HG02885 (cell line): Measurements from ENCODE around the gene BTF3L4.
"Not testable (repeated sequence)": the region's sequence is repeated elsewhere in the genome, so short reads cannot be mapped to it uniquely, and the experiment has no call there.

Source experiments
- ATAC-seq: cut with Tn5 transposase; IDR thresholded peaks from one replicate; pipeline ENCODE4 v1.9.1; 2021; ENCODE audit warnings: mild to moderate bottlenecking; ENCODE audit not compliant: unreplicated experiment, poor library complexity

BTF3L4 gene

DNA sequence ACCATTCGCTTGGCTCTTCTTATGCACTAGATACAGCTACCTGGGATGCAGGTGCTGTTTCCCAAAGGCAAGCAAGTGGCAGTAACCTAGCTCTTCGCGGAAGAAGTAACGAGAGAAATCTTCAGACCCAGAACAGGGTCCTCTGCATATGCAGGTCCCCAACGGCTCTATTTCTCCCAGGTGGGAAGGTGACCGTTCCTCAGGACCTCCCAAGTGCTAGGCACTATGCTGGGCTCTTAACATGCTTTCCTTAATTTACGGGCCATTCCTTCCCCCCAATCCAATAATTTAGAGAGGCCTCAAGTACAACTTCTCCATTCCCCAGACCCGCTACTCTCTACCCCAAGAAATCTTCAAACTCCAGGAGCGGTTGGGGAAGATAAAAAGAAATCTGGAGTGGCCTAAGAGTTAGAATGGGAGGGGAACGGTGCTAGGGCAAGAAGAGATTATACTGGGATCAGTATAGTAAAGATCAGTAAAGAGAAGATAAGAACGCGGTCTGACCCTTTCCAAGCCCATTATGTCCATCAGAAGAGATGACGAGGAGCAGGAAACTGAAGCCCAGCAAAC lies 1.5 kb upstream of the BTF3L4 start:
- no peak for ATAC-seq

DNA sequence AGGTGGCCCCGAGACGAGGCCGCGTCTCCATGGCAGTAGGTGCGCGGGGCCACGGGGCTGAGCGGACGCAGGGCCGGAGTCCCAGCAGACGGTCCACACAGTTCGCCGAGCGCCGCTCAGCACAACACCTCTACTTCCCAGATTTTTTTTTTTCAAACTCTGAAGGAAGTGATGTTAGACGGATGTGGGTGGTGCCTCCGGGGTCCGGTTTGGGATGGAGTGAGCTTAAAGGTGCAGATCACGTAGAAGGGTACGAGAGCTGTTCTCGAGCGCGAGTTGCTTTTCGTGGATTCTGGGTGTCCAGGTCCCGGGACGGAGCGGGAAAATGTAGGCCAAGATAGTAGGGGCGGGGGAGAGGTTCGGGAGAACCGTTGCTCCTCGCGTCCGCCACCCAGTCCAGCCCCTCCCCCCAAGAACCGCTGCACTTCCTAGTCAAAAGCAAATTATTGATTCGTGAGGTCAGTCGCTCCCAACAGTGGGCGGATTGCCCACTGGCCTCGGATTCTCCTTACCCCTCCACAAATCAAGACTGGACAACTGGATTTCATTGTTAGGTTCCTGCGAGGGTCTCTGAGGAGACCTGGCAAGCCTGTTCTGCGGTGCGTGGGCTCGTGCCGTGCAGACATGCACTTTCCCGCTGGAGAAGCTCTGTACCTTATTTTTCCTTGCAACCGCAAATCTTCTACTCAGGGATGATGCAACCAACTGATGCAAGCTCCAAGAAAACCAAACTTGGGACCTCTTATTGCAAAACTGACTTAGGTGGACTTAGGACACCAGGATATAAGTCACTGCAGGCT lies 829 bp upstream of the BTF3L4 start, which contains the start of gene TXNDC12:
TSS of gene TXNDC12 (minus strand) at position 126 of the 800 bp plus-strand sequence. CDS start at position 31, 95 bp downstream.
- ATAC-seq: peak; percentile 52

DNA sequence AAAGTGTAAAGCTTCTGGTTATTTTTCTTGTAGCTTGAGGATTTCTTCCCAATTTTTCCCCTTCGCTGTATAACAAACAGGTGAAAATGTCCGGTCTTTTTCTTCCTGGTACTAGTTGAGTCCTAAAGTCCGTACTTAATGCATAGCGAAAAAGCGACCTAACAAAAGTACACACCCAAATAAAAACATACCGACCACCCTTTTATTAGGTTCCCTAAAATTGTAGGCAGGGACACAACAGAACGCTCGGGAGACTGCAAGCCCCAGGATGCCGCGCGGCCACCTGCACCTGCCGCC lies 281 bp upstream of the BTF3L4 start:
- ATAC-seq: no peak

DNA sequence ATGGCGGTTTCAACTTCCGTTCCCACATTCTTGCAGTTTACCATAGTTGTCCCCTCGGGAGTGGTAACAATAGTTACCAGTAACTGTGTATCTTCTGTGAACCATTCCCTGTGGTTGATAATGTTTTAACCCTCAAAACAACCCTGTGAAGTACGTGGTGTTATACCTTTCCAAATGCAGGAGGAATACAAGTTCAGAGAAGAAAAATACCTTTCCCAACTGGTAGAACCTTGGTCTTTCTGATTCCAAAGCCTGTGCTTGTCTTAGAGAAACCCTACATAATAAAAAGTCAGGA lies 789 bp downstream of the BTF3L4 start:
- ATAC-seq: no peak

DNA sequence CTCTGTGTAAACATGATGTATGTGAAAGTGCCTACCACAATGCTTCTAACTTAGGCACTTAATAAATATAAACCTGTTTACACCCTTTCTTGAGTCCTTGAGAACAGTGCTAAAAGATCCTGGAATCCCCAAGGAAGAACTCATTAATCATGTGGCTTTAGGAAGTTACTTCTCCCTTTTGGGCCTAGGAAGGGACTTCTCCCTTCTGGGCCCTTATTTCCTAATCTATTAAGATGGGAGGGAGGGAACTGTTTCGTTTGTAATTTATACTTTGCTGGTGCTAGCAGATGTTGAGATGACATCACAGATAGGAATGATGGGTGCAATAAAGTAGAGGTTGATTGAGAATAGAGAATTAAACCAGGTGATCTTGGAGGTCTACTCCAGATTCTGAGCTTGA lies 1.2 kb downstream of the BTF3L4 start:
- ATAC-seq: no peak

DNA sequence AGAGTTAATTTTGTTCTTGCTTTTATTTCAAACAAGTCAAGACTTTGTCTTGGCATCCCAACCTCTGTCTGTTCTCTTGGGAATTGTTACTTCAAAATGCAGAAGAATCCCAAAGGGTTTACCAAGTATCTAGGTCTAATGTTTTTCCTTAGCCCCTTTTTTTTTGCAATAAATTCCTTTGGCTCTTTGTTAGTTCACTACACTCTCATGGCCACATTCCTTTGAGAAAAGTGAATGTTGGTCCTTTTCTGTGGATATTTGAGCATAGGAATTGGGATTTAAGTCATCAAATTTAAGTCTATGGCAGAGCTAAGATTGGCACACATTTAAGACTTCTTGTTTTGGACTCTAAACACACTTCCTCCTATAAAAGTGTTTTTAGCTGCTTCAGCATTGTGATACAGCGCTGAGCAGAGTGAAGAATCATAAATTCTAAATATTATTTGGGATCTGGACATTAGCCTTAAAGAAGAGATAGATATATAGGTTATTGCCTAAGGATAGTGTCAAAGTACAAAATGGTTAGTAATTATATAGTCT lies 1.9 kb downstream of the BTF3L4 start:
- no peak for ATAC-seq

DNA sequence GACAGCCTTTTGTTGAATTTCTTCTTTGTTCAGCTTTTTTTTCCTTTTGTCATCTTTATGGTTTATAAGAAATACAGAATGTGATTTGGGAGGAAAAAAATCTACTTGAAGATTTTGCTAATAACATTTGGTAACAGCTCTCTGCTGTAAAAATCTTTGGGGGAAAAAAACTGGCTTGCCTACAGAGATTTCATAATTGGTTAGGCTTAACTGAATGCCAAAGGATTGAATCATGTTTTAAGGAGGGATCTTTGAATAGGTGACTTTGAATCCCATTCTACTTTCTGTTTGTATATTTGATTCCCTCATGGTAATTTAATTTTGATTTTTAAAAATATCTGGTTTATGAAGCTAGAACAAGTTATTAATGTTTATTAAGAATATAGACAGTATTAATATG lies 3.2 kb downstream of the BTF3L4 start:
- ATAC-seq: no peak

DNA sequence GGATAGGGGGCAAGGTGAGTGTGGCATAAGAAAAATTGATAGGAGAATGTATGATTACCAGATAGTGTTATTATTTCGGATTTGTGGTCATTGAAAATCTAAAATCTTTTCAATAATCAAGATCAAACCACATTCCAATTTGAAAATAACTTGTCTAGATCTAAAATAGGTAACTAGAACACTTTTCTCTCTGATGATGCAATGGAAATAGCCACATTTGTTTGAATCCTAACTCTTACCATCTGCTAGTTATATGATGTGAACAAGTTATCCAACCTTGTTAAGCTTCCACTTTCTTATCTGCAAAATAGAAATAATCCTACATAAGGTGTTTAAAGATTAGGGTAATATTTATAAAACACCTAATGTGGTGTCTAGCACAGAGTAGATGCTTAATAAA lies 3.8 kb downstream of the BTF3L4 start:
- no peak for ATAC-seq

DNA sequence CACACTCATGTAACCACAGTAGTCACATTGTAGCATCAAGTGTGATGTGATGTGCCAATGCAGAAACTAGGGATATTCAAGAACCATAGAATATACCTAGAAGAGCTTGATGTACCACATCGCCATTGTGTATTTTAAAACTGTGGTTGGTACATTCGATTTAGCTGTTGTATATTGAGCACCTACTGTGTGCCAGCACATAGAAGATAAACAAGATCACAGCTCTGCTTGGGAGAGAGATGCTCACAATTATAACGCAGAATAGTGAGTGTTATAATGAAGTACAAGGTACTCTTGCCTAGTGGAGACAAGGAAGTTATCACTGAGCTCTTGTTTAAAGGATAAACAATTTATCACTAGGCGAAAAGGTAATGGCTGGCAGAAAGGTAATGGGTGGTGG lies 4.7 kb downstream of the BTF3L4 start:
- ATAC-seq: no peak

DNA sequence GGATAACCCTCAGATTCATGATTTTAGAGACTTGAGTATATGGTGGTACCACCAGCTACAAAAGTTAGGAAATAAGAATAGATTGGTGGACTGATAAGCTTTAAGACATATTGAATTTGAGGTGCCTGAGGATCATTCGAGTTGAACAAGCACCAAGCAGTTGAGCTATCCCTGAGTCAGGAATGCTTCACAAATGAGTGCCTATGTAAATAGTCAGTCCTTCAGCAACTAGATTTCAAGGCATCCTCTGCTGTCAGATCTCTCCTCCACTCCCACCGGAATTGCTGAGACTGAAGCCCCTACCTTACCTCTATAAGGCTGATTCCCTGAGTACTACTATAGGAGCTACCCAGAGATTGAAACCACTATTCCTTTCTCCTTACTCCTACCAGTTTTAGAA lies 7.1 kb downstream of the BTF3L4 start:
- ATAC-seq: no peak

DNA sequence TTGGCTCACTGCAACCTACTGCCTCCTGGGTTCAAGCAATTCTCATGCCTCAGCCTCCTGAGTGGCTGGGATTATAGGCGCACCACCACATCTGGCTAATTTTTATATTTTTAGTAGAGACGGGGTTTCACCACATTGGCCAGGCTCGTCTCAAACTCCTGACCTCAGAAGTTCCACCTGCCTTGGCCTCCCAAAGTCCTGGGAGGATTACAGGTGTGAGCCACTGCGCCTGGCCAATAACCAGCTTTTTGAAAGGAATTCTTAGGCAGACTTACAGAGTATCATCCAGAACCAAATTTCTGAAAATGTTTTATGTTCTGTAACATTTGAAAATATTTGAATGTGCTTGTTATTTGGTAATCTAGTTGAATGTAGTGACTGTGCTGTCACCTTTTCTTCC lies 14.6 kb downstream of the BTF3L4 start:
- no peak for ATAC-seq

DNA sequence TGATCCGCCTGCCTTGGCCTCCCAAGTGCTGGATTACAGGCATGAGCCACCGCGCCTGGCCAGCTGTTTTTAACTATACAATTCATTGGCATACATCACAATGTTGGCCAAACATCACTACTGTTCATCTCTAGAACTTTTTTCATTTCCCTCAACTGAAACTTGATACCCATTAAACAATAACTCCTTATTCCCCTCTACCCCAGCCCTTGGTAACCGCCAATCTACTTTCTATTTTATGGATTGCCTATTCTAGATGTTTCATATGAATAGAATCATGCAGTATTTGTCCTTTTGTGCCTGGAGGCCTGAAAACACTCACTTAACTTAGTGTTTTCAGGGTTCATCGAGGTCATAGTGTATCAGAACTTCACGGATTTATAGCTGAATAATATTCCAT lies 16.2 kb downstream of the BTF3L4 start:
- no peak for ATAC-seq

DNA sequence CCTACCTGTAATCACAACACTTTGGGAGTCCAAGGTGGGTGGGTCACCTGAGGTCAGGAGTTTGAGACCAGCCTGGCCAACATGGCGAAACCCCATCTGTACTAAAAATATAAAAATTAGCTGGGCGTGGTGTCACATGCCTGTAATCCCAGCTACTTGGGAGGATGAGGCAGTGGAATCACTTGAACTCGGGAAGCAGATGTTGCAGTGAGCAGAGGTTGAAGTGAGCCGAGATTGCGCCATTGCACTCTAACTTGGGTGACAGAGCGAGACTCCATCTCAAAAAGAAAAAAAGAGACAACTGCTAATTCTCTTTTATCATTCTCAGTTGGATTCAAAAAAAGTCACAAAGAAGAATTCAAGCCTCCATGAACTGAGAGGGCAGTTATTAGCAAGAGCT lies 21.2 kb downstream of the BTF3L4 start:
- not testable (repeated sequence) for ATAC-seq

DNA sequence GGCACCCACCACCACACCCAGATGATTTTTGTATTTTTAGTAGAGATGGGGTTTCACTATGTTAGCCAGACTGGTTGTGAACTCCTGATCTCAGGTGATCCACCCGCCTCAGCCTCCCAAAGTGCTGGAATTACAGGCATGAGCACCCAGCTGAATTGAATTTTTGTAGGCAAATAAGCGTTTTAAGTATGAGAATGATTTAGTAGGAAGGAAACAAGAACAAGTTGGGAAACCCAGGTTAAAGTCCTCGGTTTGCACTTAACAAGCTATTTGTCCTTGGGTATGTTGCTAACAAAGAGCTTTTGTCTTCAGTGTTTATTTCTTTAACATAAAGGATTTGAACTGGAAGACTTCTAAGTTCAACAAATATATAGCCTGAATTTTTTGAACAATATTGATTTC lies 23.9 kb downstream of the BTF3L4 start:
- no peak for ATAC-seq

DNA sequence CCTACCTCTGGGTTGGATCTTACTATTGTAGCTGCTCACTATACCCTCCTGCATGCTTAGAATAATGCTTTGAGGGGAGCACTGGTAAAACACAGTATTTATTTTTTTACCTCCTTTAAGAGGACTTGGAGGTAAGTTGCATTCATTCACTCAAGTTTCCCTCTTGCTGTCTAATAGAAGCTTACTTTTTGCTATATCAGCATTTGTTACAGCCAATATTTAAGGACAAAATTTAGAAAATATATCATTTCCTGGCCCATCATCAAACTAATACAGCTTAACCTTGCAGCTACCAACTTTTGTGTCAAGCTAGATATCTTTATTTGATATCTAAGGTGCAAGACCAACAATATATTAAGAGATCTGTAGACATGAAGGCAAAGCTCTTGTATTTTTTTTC lies 31.8 kb downstream of the BTF3L4 start:
- not testable (repeated sequence) for ATAC-seq

DNA sequence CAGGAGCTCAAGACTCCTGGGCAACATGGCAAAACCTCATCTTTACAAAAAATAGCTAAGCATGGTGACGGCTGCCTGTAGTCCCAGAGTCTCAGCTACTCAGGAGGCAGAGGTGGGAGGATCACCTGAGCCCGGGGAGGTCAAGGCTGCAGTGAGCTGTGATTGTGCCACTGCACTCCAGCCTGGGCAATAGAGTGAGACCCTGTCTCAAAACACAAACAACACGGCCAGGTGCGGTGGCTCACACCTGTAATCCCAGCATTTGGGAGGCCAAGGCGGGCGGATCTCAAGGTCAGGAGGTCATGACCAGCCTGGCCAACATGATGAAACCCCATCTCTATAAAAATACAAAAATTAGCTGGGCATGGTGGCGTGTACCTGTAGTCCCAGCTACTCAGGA lies 38.2 kb downstream of the BTF3L4 start:
- not testable (repeated sequence) for ATAC-seq

DNA sequence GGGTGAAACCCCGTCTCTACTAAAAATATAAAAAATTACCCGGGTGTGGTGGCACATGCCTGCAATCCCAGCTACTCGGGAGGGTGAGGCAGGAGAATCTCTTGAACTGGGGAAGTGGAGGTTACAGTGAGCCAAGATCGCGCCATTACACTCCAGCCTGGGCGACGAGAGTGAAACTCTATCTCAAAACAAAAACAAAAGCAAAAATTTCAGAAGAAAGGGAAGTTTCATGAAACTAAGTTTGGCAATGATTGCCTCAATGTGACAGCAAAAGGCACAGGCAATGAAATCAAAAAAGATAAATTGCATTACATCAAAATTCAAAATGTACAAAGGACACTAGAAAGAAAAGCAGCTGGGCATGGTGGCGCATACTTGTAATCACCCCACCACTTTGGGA lies 40.1 kb downstream of the BTF3L4 start:
- ATAC-seq: no peak

DNA sequence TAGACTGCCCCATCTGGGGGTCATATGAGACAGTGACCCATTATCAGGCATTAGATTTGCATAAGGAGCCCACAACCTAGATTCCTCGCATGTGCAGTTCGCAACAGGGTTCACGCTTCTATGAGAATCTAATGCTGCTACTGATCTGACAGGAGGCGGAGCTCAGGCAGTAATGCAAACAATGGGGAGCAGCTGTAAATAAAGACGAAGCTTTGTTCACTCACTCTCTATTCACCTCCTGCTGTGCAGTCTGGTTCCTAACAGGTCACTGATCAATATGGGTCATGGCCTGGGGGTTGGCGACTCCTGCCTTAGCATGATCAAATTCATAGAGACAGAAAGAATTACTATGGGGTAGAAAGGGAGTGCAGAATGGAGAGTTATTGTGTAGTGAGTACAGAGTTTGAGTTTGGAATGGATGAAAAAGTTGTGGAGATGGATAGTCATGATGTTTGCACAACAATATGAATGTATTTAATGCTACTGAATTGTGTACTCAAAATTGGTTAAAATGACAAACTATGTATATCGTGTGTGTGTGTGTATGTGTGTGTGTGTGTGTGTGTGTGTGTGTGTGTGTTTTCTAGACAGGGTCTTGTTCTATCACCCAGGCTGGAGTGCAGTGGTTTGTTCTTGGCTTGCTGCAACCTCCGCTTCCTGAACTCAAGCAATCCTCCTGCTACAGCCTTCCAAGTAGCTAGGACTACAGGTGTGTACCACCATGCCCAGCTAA lies 42.2 kb downstream of the BTF3L4 start:
- ATAC-seq: no peak

DNA sequence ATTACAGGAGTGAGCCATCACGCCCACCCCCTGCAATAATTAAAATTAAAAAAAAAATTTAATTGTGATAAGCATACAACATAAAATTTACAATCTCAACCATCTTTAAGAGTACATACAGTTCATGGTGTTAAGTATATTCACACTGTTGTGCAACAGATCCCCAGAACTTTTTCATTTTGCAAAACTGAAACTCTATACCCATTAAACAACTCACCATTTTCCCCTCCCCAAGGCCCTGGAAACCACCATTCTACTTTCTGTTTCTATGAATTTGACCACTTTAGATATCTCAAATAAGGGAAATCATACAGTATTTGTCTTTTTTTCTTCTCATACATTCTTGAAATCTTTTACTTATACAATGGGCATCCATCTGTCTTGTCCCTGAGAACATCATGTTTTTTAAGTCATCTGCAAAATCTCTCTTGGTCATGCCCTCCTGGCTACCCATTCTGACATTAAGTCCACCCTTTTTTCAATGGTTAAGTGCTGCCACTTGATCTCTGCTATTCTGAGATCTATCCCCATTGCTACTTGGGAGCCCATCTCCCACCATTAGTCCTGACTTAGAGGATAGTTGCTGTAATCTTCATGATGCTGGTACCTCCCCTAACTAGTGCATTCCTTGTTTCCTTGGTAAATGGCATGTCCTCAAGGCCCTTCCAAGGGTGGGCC lies 46.4 kb downstream of the BTF3L4 start:
- ATAC-seq: no peak

DNA sequence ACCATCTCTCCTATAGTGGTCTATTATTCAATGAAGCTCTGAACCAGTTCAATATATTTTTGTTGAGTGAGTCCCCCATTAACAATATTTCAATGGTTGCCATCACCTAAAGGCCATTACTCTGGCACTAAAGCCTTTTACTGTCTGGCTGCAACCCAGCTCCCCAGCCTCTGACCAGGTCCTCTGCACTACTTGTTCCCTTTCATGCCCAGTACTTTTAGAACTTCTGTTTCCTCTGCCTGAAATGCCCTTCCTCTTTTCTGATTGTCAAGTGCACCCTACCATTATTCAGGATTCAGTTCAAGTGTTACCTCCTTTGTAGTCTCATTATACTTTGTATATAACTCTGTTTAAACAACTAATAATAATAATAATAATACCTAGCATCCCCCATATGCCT lies 55.4 kb downstream of the BTF3L4 start:
- no peak for ATAC-seq

DNA sequence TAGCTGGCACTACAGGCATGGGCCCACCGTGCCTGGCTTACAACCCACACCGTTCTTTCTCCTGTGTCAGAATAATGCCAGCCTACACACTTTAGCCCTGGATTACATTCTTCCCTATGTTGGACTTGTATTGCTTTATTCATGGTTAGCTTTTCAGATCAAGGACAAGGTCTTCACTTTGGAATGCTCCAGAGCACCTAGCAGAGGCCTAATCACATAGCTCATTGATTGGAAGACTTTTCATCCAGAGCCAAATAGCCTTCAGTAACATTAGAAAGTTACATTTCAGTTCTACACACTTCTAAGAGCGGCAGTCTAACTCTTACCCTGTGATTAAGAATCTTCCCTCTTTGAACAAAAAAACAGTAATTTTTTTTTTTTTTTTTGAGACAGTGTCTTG lies 56.4 kb downstream of the BTF3L4 start:
- ATAC-seq: no peak
